GM19468 (cell line): ENCODE measurements around the gene RAB43.
"Not testable (repeated sequence)": the region's sequence is repeated elsewhere in the genome, so short reads cannot be mapped to it uniquely, and the experiment has no call there.

Experiments
- ATAC-seq: cut with Tn5 transposase; IDR thresholded peaks from one replicate; pipeline ENCODE4 v1.9.1; 2021; ENCODE audit warnings: mild to moderate bottlenecking, moderate library complexity, moderate number of reproducible peaks; ENCODE audit not compliant: unreplicated experiment; ENCODE audit errors: extremely low read depth

RAB43 gene

DNA sequence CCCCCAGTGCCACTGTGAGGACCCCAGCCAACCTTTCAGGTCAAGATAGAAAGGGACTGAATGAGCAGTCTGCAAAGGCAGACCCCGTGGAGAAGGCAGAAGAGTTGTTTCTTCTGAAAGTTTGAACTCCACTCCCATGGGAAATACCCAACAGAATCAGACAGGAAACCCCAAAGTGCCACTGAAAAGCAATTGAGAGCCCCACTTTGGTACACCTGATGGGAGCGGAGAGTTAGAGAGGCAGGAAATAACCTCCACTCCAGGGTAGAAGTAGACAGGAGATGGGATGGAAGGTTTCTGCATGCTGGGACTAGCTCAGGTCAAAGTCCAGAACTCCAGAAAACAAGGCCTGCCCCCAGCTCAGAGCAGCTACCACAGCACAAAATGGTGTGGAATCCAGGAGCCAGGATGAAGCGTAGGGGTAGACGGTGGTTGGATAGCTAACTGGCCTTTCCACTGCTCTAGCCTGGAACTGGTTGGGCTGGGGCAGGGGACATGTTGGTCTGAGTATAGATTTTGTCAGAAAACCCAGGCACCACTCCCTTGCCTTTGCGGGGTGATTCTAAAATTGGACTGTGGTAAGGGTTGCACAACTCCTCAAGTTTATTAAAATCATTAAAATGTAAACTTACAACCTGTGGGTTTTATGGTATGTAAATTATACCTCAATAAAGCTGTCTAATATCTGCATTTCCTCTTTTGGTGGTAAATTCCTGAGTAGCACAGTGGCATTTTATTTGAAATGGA, 1.9 kb upstream of the RAB43 start:
- no peak for ATAC-seq

DNA sequence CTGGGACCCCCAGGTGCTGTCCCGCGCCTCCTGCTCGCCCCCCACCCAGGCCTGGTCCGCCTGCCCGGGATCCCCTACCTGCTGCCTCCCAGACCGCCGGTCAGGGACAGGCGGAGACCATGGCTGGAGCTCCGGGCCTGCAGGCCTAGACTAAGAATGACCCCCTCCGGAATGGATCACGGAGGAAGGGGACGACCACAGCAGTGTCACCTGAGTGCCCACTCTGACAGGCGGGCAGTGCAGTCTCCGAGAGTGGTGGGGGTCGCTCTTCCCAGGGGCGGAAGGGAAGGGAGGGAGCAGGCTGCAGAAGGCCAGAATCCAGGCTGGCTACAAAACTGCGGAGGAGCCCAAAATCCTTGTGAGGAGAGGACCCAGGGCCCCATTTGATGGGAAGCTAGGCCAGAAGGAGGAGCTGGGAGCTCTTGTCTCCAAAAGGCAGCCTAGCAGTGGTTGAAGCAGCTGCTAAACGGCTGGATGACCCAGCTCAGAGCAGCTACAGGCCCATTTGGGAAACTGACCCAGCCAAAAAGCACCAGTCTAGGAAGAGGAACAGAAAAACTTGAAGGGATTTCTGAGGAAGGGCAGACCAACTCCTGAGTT, 908 bp upstream of the RAB43 start:
- no peak for ATAC-seq

DNA sequence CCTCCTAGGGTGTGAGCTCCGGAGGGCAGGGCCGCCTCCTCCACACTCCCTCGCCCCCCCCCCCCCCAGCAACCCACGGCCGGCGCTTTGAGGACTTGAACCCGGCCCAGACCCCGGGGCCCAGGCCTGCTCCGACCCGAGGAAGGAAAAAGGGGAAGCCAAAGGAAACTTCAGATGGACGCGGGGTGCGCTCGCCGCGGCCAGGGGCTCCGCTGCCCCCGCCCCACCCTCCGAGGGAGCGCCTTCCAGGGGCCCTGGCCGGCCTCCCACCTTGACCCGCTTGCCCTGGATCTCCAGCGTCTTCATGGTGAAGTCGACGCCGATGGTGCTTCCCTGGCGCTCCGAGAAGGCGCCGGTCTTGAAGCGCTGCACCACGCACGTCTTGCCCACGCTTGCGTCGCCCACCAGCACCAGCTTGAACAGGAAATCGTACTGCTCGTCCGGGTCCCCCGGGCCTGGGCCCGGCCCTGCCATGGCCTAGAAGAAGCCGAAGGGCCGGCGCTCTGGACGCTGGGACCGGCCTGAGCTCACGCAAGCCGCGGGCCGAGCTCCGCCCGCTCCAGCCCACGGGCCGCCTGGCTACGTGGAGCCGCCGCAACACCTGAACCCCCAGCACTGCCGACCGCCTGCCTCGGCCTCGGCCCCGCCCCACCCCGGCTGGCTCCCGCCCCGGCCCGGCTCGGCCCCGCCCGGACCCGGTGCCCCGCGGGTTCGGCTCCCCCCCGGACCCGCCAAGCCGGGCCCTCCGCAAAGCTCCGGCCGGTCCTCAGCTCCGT, 400 bp downstream of the RAB43 start:
- ATAC-seq: no peak

DNA sequence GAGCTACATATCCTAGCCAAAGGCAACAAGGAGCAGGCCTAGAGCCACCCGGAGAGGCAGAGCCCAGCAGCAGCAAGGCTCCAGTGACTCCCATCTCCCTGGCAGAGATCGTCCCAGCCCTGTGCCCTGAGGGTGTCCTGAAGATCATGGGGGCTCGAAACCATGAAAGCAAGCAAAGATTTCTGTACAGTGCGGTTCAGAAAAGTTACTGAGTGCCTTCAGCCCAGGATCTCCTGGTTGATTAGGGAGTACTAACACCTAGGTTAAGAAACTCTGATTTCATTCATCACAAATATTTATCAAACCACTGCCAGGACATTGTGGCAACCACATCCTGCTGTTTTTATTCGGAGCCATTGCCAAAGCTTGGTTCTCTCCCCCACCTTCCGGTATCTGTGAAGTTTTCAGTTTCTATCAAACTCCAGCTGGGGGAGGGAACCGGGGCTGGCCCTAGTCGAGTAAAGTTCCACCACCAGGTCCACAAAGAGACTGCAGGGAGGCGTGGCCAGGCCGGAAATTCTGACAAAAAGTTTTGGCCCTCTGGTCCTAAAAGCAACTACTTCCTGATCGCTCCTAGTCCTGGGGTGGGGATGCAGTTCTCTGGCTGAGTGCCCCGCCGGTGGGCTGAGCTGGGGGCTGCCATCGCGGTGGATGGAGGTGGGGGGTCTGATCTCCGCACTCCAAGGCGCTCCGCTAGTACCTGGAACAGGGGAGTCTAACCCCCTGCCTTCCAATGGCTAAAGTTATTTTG, 1.2 kb downstream of the RAB43 start:
- ATAC-seq: peak; percentile 31

DNA sequence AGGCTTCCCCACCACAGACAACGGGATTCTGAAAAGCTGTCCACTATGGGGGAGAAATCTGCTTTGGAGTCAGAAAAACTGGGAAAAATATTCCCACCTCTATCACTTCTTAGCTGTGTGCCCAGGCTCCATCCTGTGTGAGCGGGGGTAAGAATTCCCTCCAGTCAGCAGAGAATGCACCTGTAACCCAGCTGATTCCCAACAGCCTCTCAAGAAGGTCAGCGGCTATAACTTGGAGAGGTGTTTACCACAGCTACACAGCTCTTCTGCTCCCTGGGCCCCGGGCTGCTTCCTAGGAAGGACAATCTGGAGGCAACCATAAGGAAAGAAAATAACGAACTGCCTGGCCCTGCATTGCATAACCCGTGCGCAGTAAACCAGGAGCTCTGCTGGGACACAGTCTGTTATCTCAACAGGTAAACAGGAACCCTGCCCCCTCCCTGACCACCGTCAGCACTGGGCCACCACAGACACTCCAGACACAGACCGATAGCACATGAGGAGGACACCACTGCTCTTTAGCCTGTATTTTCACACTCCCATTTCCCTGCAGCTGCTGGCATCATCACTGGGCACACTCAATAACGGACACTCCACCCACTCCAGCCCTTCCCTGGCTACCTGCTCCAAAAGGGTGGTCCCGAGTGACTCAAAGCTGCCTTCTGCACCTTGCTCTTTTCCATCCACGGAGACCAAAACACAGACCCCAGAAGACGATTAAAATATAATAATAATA, 2.1 kb downstream of the RAB43 start:
- no peak for ATAC-seq

DNA sequence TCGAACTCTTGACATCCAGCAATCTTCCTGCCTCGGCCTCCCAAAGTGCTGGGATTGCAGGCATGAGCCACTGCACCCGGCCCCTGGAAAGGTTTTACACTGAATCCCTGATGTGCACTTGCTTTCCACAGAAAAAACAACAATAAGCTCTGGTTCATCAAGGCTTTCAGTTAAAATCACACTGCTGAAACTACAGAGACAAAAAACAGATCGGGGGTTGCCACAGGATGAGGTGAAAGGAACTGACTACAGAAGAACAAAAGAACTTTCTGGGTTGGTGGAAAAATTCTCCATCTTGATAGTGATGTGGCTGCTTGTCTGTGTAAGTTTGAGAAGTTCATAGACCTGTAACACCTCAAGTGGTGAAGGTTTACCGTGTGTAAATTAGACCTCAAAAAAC, 2.9 kb downstream of the RAB43 start:
- ATAC-seq: no peak

DNA sequence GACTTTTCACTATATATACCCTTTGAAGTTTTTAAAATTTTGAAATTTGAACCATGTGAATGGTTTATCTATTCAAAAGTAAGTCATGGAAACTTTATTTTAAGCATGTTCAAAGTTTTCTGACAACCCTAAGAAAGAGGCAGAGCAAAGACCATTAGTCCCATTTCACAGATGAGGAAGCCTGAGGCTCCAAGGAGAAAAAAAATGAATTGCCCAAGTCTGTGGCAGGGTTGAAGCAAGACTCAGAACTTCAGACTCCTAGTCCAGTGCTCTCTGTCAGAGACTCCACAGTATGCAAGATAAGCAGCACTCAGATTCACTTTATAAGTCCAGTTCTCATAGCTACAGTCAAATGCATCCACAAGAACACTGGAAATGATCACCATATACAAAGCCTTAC, 4.5 kb downstream of the RAB43 start:
- ATAC-seq: no peak

DNA sequence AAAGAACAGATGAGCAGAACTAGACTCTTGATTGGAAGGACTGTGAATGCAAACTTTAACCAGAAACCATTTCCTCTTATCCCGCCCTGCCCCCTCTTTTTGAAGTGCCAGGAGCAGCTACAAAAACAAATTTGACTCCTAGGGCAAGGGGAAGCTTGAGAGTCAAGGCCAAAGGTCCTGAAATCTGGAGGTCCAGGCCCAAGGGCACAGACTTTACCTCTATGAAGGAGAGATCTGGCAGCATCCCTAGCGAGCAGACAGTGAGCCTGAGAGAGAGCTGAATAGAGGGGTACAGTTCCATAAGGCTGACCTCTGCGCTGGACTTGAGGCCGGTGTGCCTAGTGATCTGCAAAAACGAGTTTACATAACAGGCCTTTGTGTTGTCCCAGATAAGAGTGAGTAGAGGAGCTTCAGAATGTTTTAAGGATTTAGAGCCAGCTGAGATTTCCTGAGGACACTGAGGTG, 5.1 kb downstream of the RAB43 start:
- ATAC-seq: no peak

DNA sequence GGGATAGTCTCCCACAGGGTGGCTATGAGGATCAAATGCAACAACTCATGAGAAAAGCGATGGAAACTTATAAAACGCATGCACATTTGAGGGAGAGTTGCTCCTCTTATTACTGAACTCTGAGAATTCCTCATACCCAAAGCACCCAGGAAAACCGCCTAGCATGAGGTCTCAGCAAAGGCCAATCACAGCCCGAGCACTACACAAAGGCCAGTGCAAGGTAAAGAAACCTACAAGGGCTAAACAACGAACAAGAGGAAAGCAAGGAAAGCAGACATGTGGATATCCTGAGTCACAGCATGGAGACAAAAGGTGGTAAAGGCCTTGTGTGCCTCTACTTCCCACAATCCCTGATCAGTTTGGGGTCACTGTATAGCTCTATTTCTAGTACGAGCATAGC, 7.1 kb downstream of the RAB43 start:
- ATAC-seq: no peak

DNA sequence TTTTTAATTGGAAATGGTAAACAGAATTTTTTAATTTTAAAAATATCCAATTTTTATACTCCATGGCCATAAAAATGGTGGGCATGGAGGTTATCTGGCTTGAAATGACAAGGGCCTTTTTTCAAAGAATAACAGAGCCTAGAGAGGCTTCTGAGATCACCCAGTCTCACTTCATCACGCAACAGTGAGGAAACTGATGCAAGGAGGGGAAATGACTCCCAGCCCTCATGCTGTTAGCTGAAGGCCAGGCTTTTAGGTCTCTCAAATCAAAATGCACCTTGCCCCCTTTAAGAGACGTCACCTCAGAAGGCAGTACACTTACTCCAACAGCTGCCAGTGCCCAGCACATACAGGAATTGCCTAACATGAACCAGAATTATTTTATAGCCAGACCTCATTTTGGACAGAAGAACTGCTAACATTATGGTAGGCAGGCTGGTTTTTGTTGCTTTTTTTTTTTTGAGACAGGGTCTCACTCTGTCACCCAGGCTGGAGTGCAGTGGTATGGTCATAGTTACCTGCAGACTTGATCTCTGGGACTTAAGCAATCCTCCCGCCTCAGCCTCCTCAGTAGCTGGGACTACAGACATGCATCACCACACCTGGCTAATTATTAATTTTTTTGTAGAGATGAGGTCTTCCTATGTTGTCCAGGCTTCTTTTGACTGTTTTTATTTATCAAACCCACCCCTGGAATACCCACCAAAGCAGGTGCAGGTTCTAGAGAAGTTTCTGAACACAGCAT, 9.1 kb downstream of the RAB43 start:
- ATAC-seq: no peak

DNA sequence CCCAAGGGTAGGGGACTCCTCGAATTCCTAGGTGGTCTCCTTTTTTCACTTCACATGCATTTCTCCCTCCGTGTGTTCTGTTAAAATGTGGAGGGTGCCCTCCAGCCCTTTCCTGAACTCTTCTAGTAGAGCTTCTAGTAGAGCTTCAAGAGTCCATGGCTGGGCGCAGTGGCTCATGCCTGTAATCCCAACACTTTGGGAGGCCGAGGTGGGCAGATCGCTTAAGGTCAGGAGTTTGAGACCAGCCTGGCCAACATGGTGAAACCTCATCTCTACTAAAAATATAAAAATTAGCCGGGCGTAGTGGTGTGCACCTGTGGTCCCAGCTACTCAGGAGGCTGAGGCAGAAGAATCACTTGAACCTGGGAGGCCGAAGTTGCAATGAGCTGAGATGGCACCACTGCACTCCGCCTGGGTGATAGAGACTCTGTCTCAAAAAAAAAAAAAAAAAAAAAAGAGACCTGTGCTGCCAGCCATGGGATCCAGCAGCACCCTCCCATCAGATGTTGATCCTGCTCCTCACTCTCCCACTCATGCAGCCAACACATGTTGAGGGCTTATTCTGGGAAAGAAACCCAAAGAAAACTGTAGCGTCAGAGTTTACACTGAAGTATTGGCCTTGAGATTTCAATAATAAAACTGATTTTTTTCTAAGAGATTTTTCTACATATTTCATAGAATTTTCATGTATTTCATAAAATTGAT, 10.4 kb downstream of the RAB43 start:
- ATAC-seq: not testable (repeated sequence)

DNA sequence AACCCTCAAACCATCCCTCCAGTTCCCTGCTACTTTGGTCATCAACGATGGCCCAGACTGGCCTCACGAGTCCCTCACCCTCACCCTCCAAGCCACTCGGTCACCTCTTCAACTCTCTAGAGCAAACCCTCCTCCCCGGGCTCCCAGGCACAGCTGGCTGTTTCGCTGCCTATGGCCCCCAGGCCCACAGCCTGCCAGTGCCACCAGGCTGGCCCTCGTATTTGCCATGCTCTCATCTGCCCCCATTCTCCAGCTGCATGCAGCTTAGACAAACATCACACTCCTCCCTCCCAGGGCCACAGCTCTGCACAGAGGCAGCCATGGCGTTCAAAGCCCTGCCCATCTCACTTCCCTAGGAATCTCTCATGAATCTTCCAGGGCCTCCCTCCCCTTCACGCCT, 13.8 kb downstream of the RAB43 start:
- ATAC-seq: no peak

DNA sequence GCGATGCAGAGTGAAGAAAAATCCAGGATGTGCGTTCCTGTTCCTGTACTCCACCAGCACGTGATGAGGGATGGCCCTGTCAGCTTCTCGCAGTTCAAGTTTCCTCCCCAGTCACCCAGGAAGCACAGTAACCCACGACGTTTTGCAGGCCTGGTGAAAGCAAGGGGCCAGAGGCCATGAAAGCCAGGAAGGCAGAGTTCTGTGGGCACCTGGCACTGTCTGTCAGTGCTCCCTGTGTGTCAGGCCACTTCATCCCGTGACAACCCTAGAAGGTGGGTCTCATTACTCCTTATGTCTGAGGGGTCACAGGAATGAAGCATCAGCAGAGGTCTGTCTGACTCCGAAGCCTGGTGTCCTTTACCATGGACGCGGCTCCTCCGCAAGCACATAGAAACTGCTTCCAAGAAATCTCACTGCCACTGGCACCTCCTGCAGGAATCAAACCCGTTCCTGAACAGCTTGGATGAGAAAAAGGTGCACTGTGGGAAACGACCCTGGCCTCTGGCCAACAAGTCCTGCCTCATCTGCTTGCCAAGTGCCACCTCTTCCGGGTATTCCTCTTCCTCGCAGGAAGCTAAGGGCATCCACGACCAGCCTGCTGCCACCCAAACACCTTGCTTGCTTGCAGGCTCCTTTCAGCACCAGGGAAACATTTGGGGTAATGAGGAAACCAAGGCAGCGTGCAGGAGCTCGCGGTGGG, 14.6 kb downstream of the RAB43 start:
- ATAC-seq: no peak

DNA sequence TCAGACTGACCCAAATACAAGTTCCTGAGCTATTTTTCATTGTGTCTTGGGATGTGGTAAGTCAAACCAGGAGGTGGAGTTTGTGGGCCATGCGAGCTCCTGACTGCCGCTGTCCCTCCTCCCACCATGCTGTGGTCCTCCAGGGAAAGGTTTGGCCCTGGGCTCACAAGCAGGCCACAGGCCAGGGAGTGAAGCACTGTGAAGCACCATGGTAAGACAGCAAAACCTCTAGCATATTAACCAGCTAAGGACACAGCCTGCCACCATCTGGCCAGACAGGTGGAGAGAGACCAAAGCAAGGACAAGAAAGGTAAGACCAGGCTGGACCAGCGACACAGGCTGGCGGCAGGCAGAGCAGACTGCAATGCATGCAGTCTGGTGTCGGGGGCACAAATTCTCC, 15.3 kb downstream of the RAB43 start:
- no peak for ATAC-seq

DNA sequence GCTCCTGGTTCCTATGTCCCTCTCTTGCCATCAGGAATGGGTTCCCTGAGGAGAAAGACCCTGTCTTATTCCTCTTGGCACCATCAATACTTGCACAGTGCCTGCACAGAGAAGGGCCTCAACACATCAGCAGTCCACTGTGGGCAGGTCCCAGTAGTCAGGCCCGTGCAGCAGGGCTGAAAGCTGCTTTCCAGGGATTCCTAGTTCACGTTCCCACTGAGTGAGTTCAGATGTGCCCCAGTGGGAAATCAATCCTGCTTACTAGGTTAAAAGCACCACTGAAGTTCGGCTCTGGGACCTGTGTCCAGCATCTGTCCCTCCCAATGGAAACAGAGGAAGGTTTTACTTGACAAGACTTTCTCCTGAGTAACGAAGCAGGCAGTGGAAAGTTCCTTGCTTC, 15.7 kb downstream of the RAB43 start:
- no peak for ATAC-seq

DNA sequence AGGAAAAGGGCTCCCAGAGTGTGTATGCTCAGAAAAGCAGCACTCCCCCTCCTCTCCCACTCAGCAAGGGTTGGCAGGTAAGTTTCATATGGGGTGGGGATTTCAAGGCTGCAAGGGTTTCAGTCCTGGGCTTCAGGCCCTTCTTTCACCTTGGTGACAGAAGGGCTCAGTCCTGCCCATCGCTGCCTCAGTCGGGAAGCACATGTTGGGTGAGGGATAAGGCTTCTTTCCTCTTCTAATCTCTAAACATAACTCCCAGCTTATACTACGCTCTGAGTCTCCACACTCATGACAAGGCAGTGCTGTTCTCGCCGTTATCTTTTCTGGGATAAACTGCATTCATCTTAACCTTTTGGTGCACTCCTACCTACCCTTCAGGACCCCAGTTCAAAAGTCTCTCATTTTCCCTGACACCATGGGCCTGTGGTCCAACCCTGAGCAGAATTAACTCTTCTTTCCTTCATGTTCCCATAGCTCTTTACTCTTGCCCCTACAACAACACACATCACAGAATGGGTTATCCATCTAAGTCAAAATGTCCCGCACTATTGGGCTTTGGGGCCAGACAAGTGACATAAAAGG, 17.0 kb downstream of the RAB43 start:
- ATAC-seq: no peak

DNA sequence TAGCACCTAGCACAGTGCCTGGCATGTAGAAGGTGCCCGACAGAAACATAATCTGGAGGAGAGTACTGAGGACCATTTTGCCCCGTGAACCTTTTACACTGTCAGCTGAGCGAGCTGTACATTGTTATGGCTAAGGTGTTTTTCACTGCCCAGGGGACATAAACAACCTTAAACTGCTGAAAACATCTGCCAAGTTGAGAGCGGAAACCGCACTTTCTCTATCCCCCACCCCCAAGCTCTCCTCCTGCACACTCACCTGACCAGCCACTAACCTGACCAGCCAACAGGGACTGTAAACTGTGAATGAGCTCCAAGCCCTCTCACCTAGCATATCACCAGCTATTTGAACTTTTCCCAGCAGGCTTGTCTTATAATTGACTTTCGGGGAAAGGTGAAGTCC, 17.6 kb downstream of the RAB43 start:
- ATAC-seq: no peak

DNA sequence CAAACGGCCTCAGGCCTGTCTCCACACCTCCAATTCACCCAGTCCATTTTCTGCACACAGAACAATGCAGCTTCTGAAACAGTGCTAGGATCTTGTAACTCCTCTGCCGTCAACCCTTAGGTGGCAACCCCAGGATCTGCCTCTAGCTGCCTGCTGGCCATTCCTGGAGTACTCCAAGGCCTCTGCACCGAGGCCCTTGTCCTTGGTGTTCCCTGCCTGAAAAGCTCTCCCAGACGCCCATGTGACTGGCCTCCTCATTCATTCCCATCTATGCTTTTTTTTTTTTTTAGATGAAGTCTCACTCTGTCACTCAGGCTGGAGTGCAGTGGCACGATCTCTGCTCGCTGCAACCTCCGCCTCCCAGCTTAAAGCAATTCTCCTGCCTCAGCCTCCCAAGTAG, 18.3 kb downstream of the RAB43 start:
- no peak for ATAC-seq
